ENCODE data around the gene NSMCE4A.
A peak's percentile ranks its signal among the peaks of the same experiment; 100 is the strongest.

GRCh38 chr10:122018951-122019413, 44.0 kb upstream of the NSMCE4A start:
- TF ChIP-seq, protein P1, sequence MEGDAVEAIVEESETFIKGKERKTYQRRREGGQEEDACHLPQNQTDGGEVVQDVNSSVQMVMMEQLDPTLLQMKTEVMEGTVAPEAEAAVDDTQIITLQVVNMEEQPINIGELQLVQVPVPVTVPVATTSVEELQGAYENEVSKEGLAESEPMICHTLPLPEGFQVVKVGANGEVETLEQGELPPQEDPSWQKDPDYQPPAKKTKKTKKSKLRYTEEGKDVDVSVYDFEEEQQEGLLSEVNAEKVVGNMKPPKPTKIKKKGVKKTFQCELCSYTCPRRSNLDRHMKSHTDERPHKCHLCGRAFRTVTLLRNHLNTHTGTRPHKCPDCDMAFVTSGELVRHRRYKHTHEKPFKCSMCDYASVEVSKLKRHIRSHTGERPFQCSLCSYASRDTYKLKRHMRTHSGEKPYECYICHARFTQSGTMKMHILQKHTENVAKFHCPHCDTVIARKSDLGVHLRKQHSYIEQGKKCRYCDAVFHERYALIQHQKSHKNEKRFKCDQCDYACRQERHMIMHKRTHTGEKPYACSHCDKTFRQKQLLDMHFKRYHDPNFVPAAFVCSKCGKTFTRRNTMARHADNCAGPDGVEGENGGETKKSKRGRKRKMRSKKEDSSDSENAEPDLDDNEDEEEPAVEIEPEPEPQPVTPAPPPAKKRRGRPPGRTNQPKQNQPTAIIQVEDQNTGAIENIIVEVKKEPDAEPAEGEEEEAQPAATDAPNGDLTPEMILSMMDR (IDR thresholded peaks at IDR 0.05) = no peak
- peak in 2 of 3 donors; percentile 50 to 59 for TF ChIP-seq POLR2AphosphoS5 (IDR thresholded peaks at IDR 0.05)
